GM12875 (cell line): ENCODE results near the gene CREG1.

Experiments
- H3K4me3 ChIP-seq: one replicate; pipeline ENCODE4 v1.5.1; 2011; ENCODE audit warnings: low read depth, low read length, control low read depth
- CTCF ChIP-seq: IDR thresholded peaks from 2 replicates; pipeline ENCODE4 v1.5.1; 2011; ENCODE audit warnings: low read depth, mild to moderate bottlenecking, control low read depth, inconsistent platforms, low read length, moderate library complexity, borderline replicate concordance; ENCODE audit not compliant: insufficient read depth

The CREG1 gene

GRCh38 chr1:167553136-167554027 is at the start of gene CREG1:
TSS of gene CREG1 (minus strand) at chr1:167553762.
- peak within 1 kb of the TSS; percentile 79 for H3K4me3 ChIP-seq
- no peak for TF ChIP-seq CTCF

- H3K4me3 ChIP-seq: no peak overlapping the region
- no peak for TF ChIP-seq CTCF
These were observed 49.3 kb upstream of the CREG1 start for GRCh38 chr1:167602840-167603239.

- TF ChIP-seq CTCF: no peak
- H3K4me3 ChIP-seq: no peak overlapping the region
These were observed 48.2 kb upstream of the CREG1 start for GRCh38 chr1:167601442-167602383.

- H3K4me3 ChIP-seq: no peak overlapping the region
These were observed 46.5 kb upstream of the CREG1 start for GRCh38 chr1:167599957-167600581.

GRCh38 chr1:167594822-167595221 is 41.3 kb upstream of the CREG1 start:
- TF ChIP-seq CTCF: no peak

More at GRCh38 chr1:167599957-167600581, 46.5 kb upstream of the CREG1 start:
- peak; percentile 39; the same call in 1 of the 2 replicates for TF ChIP-seq CTCF

GRCh38 chr1:167593860-167594259 is 40.3 kb upstream of the CREG1 start:
- no peak overlapping the region for H3K4me3 ChIP-seq
- no peak for TF ChIP-seq CTCF

More at GRCh38 chr1:167594822-167595221, 41.3 kb upstream of the CREG1 start:
- no peak overlapping the region for H3K4me3 ChIP-seq
